Kidney (tissue), 14 donors: ENCODE results near the gene DENND1B. TPM values are rescaled to one million over a fixed set of nuclear protein-coding genes. Genes with fewer than 3 reads are reported as not detected.
A peak's percentile ranks its signal among the peaks of the same experiment; 100 is the strongest.

ENCODE experiments used
- DNase-seq, 5 donors: peaks; one replicate each; pipeline ENCODE4 v3.0.0-alpha.2; 2013 to 2020
- FAIRE-seq: peaks from 2 replicates; lab custom pipeline; 2012; peaks lifted over from hg19 to GRCh38; lab: Jason Lieb, UNC
- H3K27ac ChIP-seq, 2 donors: one replicate each; pipeline ENCODE4 v1.7.0; 2013; ENCODE audit warnings: low read depth in 2 of 2, low read length in 2 of 2, inconsistent platforms in 1 of 2
- H3K27me3 ChIP-seq: one replicate; pipeline ENCODE4 v1.7.1; 2013; ENCODE audit warnings: low read length, inconsistent platforms; ENCODE audit not compliant: control insufficient read depth, insufficient read depth
- H3K36me3 ChIP-seq, 3 donors: one replicate each; pipeline versions ENCODE4 v1.7.0 to v1.7.1; 2013; ENCODE audit warnings: low read length in 3 of 3, control low read depth in 1 of 3, inconsistent platforms in 1 of 3; ENCODE audit not compliant: insufficient read depth in 3 of 3, control insufficient read depth in 2 of 3
- H3K4me1 ChIP-seq, 3 donors: one replicate each; pipeline versions ENCODE4 v1.7.0 to v1.7.1; 2013; ENCODE audit warnings: low read length in 3 of 3, inconsistent platforms in 1 of 3, low read depth in 1 of 3; ENCODE audit not compliant: control insufficient read depth in 2 of 3, insufficient read depth in 2 of 3
- H3K4me3 ChIP-seq, 3 donors: one replicate each; pipeline versions ENCODE4 v1.7.0 to v1.8.1; 2013; ENCODE audit warnings: low read length in 3 of 3, control low read depth in 1 of 3, inconsistent platforms in 1 of 3
- H3K9ac ChIP-seq, 3 donors: one replicate each; pipeline versions ENCODE4 v1.7.0 to v1.7.1; 2013; ENCODE audit warnings: low read length in 3 of 3, control low read depth in 1 of 3, inconsistent platforms in 1 of 3
- H3K9me3 ChIP-seq, 3 donors: one replicate each; pipeline versions ENCODE4 v1.7.0 to v1.7.1; 2013; ENCODE audit warnings: low read length in 3 of 3, control low read depth in 1 of 3, inconsistent platforms in 1 of 3; ENCODE audit not compliant: control insufficient read depth in 2 of 3, insufficient read depth in 1 of 3
- intact Hi-C: fragments of 100-400 bp; cut with DNase I; formaldehyde crosslinking; loops from one replicate; pipeline ENCODE4 v1.11.1; 2022
- polyA plus RNA-seq: library from polyadenylated mRNA; stranded (reverse); fragments of 350-450 nt; fragmentation: Illumina TruSeq; extraction: RNeasy Lipid Tissue Mini Kit (QIAGEN cat#74804); gene quantifications from one replicate; pipeline ENCODE4 v1.2.3, GENCODE V29; 2014; ENCODE audit warnings: low read depth, low replicate concordance; ENCODE audit not compliant: insufficient read depth
- total RNA-seq: library from RNA; stranded (reverse); fragmentation: NEBNext Ultra II Directional; extraction: Animal tissue kit (Norgen Biotek cat#: 25700); gene quantifications from one replicate; pipeline ENCODE4 v1.2.1, GENCODE V29; 2021
- TF ChIP-seq, protein P1 (sequence below): IDR thresholded peaks from 3 replicates; pipeline ENCODE4 v1.5.1; 2012; ENCODE audit warnings: mild to moderate bottlenecking, moderate library complexity, borderline replicate concordance; ENCODE audit not compliant: insufficient read depth; ENCODE audit errors: extremely low read depth
- donor health status: control.
- donor health status: control.
- donor health status: control.
- donor health status: control.
- donor health status: control.
- donor health status: DM: yes; HTN: yes; CAD: no.
- donor health status: Normal renal cell carcinoma (clear cell type).

DENND1B gene
- total and polyA plus RNA-seq, 2 donors from 2014 or later = 3.1 to 20.6 TPM

DNA sequence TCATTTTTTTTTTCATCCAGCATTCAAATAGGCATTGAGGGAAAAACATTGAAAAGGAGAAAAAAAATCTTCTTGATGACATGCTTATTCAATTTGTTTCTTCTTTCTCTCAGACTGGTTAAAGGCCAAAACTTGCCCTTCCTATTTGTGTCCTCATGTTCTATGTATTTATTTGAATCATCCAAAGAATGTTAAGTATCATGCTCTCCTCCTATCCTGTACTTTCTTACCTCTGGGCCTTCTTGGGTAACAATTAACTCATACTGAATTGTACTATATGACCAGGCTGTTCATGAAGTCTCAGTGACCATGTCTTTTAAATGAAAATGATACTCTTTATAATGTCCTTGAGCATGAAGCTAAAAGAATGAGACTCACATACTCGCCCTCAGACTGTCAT lies 36.5 kb upstream of the DENND1B start:
- Histone ChIP-seq H3K36me3 (no peaks in the 10 kb centered on the region), H3K4me3 (no peak overlapping the region), H3K27ac (no peak overlapping the region), H3K9ac (no peak overlapping the region), H3K4me1 (no peaks in the 10 kb centered on the region), H3K9me3 (no peaks in the 10 kb centered on the region), H3K27me3 (no peaks in the 10 kb centered on the region)
- DNase-seq (peak in 1 of 5 donors; percentile 5), FAIRE-seq (no peak)
- TF ChIP-seq, protein P1, sequence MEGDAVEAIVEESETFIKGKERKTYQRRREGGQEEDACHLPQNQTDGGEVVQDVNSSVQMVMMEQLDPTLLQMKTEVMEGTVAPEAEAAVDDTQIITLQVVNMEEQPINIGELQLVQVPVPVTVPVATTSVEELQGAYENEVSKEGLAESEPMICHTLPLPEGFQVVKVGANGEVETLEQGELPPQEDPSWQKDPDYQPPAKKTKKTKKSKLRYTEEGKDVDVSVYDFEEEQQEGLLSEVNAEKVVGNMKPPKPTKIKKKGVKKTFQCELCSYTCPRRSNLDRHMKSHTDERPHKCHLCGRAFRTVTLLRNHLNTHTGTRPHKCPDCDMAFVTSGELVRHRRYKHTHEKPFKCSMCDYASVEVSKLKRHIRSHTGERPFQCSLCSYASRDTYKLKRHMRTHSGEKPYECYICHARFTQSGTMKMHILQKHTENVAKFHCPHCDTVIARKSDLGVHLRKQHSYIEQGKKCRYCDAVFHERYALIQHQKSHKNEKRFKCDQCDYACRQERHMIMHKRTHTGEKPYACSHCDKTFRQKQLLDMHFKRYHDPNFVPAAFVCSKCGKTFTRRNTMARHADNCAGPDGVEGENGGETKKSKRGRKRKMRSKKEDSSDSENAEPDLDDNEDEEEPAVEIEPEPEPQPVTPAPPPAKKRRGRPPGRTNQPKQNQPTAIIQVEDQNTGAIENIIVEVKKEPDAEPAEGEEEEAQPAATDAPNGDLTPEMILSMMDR = no peak
- intact Hi-C loops = no loop called here

DNA sequence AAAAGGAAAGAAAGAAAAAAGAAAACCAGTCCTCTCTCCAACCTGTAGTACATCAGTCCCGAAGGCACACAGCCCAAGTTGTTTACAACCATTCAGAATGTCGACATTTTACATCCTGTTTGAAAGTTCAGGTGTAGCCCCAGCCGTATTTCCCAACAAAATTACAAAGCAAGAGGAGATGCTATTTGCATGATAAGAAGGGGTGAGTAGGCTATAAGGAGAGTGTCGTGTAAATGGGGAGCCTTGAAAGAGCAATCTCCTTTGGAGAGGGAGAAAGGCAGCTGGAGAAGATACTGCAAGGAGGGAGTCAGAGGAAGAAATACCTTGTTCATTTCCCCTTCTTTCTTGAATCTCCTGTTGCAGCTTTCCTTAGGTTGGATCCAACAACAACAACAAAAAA lies 35.5 kb upstream of the DENND1B start:
- intact Hi-C loops = no loop called here
- FAIRE-seq (no peak), DNase-seq (no peak)
- Histone ChIP-seq H3K9me3 (no peaks in the 10 kb centered on the region), H3K27me3 (no peaks in the 10 kb centered on the region), H3K27ac (no peak overlapping the region), H3K4me3 (no peak overlapping the region), H3K9ac (no peak overlapping the region), H3K36me3 (no peaks in the 10 kb centered on the region), H3K4me1 (no peaks in the 10 kb centered on the region)
- TF ChIP-seq, protein P1 = no peak

DNA sequence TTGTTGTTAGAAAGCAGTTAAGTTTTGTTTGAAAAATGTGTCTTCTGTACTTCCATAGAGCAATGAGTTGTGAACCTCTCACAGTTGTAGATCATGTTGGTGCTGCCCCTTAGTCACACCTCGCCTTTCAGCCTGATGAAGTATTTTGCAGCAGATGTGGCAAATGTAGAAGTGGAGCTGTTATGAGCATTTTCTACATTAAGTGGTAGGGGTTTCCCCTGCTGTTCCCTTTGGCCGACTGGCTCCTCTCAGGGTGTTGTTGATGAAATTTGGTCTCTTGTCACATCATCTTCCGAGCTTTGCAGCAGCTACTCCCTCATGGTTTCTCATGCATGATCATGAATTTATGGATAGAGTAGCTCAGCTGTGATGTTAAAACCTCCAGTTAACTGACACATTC lies 33.6 kb upstream of the DENND1B start:
- H3K36me3 ChIP-seq = no peaks in the 10 kb centered on the region
- DNase-seq = no peak
- no peaks in the 10 kb centered on the region for H3K9me3 ChIP-seq
- TF ChIP-seq, protein P1 = no peak
- no peaks in the 10 kb centered on the region for H3K27me3 ChIP-seq
- no peaks in the 10 kb centered on the region for H3K4me1 ChIP-seq
- H3K4me3 ChIP-seq = no peak overlapping the region
- no peak for FAIRE-seq
- no peak overlapping the region for H3K9ac ChIP-seq
- H3K27ac ChIP-seq = no peak overlapping the region
- intact Hi-C loops = no loop called here
